Lower lobe of right lung (tissue), 2 donors: ENCODE measurements around the gene ANKRD34B. TPM values are rescaled to one million over a fixed set of nuclear protein-coding genes. Genes with fewer than 3 reads are reported as not detected.

Source experiments
- ATAC-seq, 2 donors: fragments of 200-7000 bp; cut with Tn5 transposase; one replicate each; pipeline ENCODE4 v1.9.1; 2020 to 2022; ENCODE audit warnings: mild to moderate bottlenecking in 2 of 2, moderate library complexity in 2 of 2
- DNase-seq: peaks from one replicate; pipeline ENCODE4 v3.0.0-alpha.2; 2020
- H3K27ac ChIP-seq: fragments of 200-600 bp; one replicate; pipeline ENCODE4 v1.8.0; 2022
- H3K27me3 ChIP-seq: fragments of 200-600 bp; one replicate; pipeline ENCODE4 v1.8.0; 2022; ENCODE audit warnings: low read depth
- H3K36me3 ChIP-seq: fragments of 200-600 bp; one replicate; pipeline ENCODE4 v1.8.0; 2022; ENCODE audit warnings: mild to moderate bottlenecking
- H3K4me1 ChIP-seq: fragments of 200-600 bp; one replicate; pipeline ENCODE4 v1.8.0; 2022
- H3K4me3 ChIP-seq: fragments of 200-600 bp; one replicate; pipeline ENCODE4 v1.8.0; 2022; ENCODE audit warnings: mild to moderate bottlenecking
- H3K9me3 ChIP-seq: fragments of 200-600 bp; one replicate; pipeline ENCODE4 v1.8.0; 2022
- intact Hi-C: fragments of 100-400 bp; cut with DNase I; formaldehyde crosslinking; loops from one replicate; pipeline ENCODE4 v1.11.0; 2022
- total RNA-seq: library from RNA; stranded (reverse); fragmentation: NEBNext Ultra II Directional; extraction: Animal tissue kit (Norgen Biotek cat#: 25700); gene quantifications from one replicate; pipeline ENCODE4 v1.2.1, GENCODE V29; 2021
- TF ChIP-seq, protein P1 (sequence below): fragments of 200-600 bp; IDR thresholded peaks from one replicate; pipeline ENCODE4 v1.8.0; 2022; ENCODE audit warnings: antibody characterized with exemption, mild to moderate bottlenecking
- donor health status: DM: no; HTN: yes; CAD: no; lungs with severe emphysema.

The ANKRD34B gene
- total RNA-seq, 1 donor from 2014 or later, result 0.30 TPM

DNA sequence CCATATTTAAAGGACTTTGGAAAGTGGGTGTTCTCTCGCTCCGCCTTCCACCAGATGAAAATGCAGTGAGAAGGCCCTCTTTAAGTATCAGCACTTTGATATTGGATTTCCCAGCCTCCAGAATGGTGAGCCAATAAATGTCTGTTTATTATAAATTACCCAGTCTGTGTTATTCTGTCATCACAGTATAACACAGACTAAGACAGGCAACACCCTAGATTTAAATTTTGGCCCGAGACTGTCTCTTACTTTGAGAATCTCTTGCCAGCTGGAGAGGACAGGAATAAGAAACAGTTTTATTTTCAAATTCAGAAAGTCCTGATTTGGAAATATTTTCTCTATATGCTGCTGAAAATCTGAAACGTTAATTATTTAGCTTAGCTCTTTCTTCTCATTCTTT lies 60.7 kb downstream of the ANKRD34B start:
- H3K9me3 ChIP-seq, result no peaks in the 10 kb centered on the region
- TF ChIP-seq, protein P1, sequence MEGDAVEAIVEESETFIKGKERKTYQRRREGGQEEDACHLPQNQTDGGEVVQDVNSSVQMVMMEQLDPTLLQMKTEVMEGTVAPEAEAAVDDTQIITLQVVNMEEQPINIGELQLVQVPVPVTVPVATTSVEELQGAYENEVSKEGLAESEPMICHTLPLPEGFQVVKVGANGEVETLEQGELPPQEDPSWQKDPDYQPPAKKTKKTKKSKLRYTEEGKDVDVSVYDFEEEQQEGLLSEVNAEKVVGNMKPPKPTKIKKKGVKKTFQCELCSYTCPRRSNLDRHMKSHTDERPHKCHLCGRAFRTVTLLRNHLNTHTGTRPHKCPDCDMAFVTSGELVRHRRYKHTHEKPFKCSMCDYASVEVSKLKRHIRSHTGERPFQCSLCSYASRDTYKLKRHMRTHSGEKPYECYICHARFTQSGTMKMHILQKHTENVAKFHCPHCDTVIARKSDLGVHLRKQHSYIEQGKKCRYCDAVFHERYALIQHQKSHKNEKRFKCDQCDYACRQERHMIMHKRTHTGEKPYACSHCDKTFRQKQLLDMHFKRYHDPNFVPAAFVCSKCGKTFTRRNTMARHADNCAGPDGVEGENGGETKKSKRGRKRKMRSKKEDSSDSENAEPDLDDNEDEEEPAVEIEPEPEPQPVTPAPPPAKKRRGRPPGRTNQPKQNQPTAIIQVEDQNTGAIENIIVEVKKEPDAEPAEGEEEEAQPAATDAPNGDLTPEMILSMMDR, result no peak
- no peak overlapping the region for H3K27ac ChIP-seq
- intact Hi-C loops, result no loop called here
- no peaks in the 10 kb centered on the region for H3K27me3 ChIP-seq
- no peak for DNase-seq
- H3K4me1 ChIP-seq, result no peaks in the 10 kb centered on the region
- H3K36me3 ChIP-seq, result no peaks in the 10 kb centered on the region
- ATAC-seq, result no peak
- H3K4me3 ChIP-seq, result no peak overlapping the region

DNA sequence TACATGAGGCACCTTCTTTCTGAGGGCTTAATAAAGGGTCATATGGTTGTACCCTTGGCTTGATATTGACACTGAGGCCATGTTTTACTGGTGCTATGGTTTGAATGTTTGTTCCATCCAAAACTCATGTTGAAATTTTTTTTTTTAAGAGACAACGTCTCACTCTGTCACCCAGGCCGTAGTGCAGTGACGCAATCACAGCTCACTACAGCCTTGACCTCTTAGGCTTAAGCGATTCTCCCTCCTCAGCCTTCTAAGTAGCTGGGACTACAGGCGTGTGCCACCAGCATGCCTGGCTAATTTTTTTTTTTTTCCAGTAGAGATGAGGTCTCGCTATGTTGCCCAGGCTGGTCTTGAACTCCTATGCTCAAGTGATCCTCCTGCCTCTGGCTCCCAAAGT lies 61.2 kb downstream of the ANKRD34B start:
- TF ChIP-seq, protein P1, result no peak
- H3K4me1 ChIP-seq, result no peaks in the 10 kb centered on the region
- intact Hi-C loops, result no loop called here
- ATAC-seq (no peak), DNase-seq (no peak)
- H3K36me3 ChIP-seq, result no peaks in the 10 kb centered on the region
- no peak overlapping the region for H3K4me3 ChIP-seq
- no peak overlapping the region for H3K27ac ChIP-seq
- no peaks in the 10 kb centered on the region for H3K27me3 ChIP-seq
- no peaks in the 10 kb centered on the region for H3K9me3 ChIP-seq

DNA sequence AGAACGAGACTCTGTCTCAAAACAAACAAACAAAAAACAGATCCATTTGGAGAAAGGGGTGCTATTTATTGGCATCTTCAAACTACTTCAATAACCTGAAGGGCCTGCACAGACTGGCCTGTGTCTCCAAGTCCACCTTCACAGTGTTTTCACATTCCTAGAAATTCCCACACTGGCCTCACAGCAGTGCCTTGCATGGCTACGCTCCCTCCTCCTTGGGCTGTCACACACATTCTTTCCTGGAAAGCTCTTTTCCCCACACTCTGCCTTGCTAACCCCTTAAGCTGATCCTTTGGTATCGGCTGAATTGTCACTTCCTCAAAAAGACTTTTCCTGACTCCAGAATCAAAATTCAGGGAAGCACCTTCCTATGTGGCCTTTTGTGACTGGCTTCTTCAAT lies 62.4 kb downstream of the ANKRD34B start:
- intact Hi-C loops, result no loop called here
- ATAC-seq, result no peak

More for the DNA sequence above, 62.4 kb downstream of the ANKRD34B start:
- Histone ChIP-seq H3K36me3 (no peaks in the 10 kb centered on the region), H3K9me3 (no peaks in the 10 kb centered on the region), H3K4me1 (no peaks in the 10 kb centered on the region), H3K27ac (no peak overlapping the region), H3K4me3 (no peak overlapping the region), H3K27me3 (no peaks in the 10 kb centered on the region)
- DNase-seq, result no peak
- TF ChIP-seq, protein P1, result no peak

Other genes starting within 250 kb of the ANKRD34B start
- gene ZFYVE16, start 162.2 kb downstream of the ANKRD34B start, total RNA-seq, result 65.4 TPM
- gene FAM151B, start 82.2 kb downstream of the ANKRD34B start, total RNA-seq, result 4.1 TPM
- gene MSH3, start 84.4 kb upstream of the ANKRD34B start, total RNA-seq, result 17.0 TPM
- 10.5 TPM for gene DHFR, start 84.7 kb upstream of the ANKRD34B start, total RNA-seq